ENCODE measurements around the gene LFNG. TPM values are rescaled to one million over a fixed set of nuclear protein-coding genes. Genes with fewer than 3 reads are reported as not detected.

The LFNG gene
- total RNA-seq, 1 donor from 2014 or later: 58.0 TPM

DNA sequence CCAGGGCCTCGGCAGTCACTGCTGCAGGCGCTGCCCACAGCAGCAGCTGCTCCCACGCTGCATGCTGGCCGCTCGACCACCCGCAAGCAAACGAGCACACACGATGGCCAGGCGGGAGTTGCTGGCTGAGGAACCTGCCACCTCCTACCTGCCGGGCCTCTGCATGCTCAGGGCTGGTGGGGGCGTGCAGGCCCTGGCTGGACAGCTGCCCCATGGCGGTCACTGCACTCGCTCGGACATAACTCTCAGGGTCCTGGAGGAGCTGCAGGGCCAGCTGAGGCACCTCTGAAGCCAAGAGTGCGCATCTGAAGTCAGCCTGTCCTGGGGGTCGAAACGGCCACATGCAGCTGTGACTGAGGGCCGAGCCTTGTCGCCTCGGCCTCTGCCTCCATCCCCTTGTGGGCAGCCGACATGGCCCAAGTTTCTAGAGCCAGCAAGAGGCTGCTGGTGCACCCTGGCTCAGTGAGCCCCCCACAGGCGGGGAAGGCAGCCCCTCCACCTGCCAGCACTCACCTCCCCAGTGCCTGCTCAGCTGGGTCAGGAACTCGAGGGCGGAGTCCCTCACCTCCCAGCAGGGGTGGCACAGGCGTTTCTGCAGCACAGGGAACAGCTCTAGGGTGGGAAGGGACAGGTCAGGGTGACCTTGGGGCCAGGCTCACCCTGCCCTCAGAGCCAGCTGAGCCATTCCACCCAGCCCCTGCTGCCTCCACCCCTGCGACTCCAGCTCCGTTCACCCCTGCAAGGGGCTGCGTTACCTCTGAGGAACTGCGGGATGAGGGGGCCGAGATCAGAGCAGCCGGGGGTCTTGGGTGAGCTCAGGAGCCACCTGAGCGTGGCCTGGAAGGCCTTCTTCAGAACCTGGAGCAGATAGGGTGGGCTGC, 19.7 kb downstream of the LFNG start:
- Histone ChIP-seq H3K9me3 (ENCODE audit: low read depth) (no peaks in the 10 kb centered on the region), H3K27ac (no peak overlapping the region), H3K4me1 (no peaks in the 10 kb centered on the region), H4K20me1 (ENCODE audit: low read depth) (no peaks in the 10 kb centered on the region), H3K79me2 (ENCODE audit: low read depth) (no peaks in the 10 kb centered on the region), H2AFZ (replicated peaks) (no peak overlapping the region), H3K27me3 (no peaks in the 10 kb centered on the region), H3K9ac (no peak overlapping the region), H3K36me3 (no peaks in the 10 kb centered on the region), H3K4me2 (no peak overlapping the region), H3K4me3 (no peak overlapping the region), H3F3A (ENCODE audit: low read depth) (no peaks in the 10 kb centered on the region)
- no peak overlapping the region for H3K4me3 Mint-ChIP-seq
- TF ChIP-seq EZH2 (IDR thresholded peaks at IDR 0.05): no peak
- no peak for TF ChIP-seq EZH2phosphoT487 (IDR thresholded peaks at IDR 0.05)
- TF ChIP-seq CTCF (IDR thresholded peaks at IDR 0.05): no peak
- peaks cover 3% of the 10 kb centered on the region for H3K36me3 Mint-ChIP-seq
- H3K9me3 Mint-ChIP-seq: no peaks in the 10 kb centered on the region
- H3K27ac Mint-ChIP-seq: no peak overlapping the region
- peaks cover 10% of the 10 kb centered on the region for H3K27me3 Mint-ChIP-seq (ENCODE audit: insufficient read depth, low read depth)
- H3K4me1 Mint-ChIP-seq: no peaks in the 10 kb centered on the region
- no peak for DNase-seq (ENCODE audit: low spot score)

DNA sequence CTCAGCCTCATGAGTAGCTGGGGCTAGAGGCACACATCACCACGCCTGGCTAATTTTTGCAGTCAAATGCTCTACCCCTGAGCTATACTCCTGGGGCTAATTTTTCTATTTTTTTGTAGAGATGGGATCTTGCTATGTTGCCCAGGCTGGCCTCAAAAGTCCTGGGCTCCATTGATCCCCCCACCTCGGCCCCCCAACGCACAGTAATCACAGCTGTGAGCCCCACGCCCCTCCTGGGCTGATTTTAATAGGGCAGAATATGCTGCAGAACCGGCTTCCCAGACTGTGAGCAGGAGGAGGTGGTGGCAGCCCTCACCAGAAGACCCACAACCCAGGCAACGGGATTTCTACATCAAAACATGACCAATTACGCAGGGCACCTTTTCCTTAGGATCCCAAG, 20.6 kb downstream of the LFNG start:
- Mint-ChIP-seq H3K36me3 (peaks cover 3% of the 10 kb centered on the region), H3K9me3 (no peaks in the 10 kb centered on the region), H3K4me1 (no peaks in the 10 kb centered on the region), H3K27me3 (ENCODE audit: insufficient read depth, low read depth) (peaks cover 12% of the 10 kb centered on the region), H3K4me3 (no peak overlapping the region), H3K27ac (no peak overlapping the region)
- Histone ChIP-seq H3K4me2 (no peak overlapping the region), H3K4me3 (no peak overlapping the region), H3K79me2 (ENCODE audit: low read depth) (no peaks in the 10 kb centered on the region), H3K9ac (no peak overlapping the region), H3K9me3 (ENCODE audit: low read depth) (no peaks in the 10 kb centered on the region), H4K20me1 (ENCODE audit: low read depth) (no peaks in the 10 kb centered on the region), H3K27me3 (no peaks in the 10 kb centered on the region), H2AFZ (replicated peaks) (no peak overlapping the region), H3K27ac (no peak overlapping the region), H3K4me1 (no peaks in the 10 kb centered on the region), H3F3A (ENCODE audit: low read depth) (no peaks in the 10 kb centered on the region), H3K36me3 (no peaks in the 10 kb centered on the region)
- no peak for DNase-seq (ENCODE audit: low spot score)
- no peak for TF ChIP-seq EZH2 (IDR thresholded peaks at IDR 0.05)
- no peak for TF ChIP-seq EZH2phosphoT487 (IDR thresholded peaks at IDR 0.05)
- TF ChIP-seq CTCF (IDR thresholded peaks at IDR 0.05): no peak

DNA sequence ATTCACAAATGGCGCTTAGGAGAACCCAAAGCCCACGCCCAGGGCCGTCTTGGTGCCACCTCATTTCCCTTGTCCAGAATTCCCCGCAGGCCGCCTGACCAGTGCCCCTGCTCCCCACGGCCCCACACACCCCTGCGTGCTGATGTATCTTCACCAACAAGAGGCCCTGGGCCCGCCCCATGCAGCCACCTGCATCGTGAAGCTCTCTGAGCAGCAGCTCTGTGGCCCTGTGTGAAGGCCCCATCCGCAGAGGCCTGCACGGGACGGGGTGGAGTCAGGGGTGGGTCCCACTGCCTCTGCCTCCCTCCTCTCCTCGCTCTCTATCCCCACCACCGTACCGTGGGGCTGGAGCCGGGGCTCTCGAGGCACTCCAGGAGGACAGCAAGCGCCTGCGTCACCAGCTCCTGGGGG, 21.1 kb downstream of the LFNG start:
- no peaks in the 10 kb centered on the region for H3K4me1 ChIP-seq
- no peak for TF ChIP-seq EZH2phosphoT487 (IDR thresholded peaks at IDR 0.05)
- no peak for TF ChIP-seq CTCF (IDR thresholded peaks at IDR 0.05)
- TF ChIP-seq EZH2 (IDR thresholded peaks at IDR 0.05): no peak
- H3K4me3 Mint-ChIP-seq: no peak overlapping the region
- H3K79me2 ChIP-seq (ENCODE audit: low read depth): no peaks in the 10 kb centered on the region
- no peak overlapping the region for H2AFZ ChIP-seq (replicated peaks)
- H3K27me3 ChIP-seq: no peaks in the 10 kb centered on the region
- H3K9me3 Mint-ChIP-seq: no peaks in the 10 kb centered on the region
- no peaks in the 10 kb centered on the region for H3F3A ChIP-seq (ENCODE audit: low read depth)
- no peaks in the 10 kb centered on the region for H3K9me3 ChIP-seq (ENCODE audit: low read depth)
- no peak overlapping the region for H3K27ac Mint-ChIP-seq
- no peaks in the 10 kb centered on the region for H3K36me3 ChIP-seq
- peaks cover 11% of the 10 kb centered on the region for H3K27me3 Mint-ChIP-seq (ENCODE audit: insufficient read depth, low read depth)
- H4K20me1 ChIP-seq (ENCODE audit: low read depth): no peaks in the 10 kb centered on the region
- H3K4me3 ChIP-seq: no peak overlapping the region
- H3K27ac ChIP-seq: no peak overlapping the region
- H3K36me3 Mint-ChIP-seq: peaks cover 3% of the 10 kb centered on the region
- no peak overlapping the region for H3K9ac ChIP-seq
- H3K4me1 Mint-ChIP-seq: no peaks in the 10 kb centered on the region
- DNase-seq (ENCODE audit: low spot score): no peak
- no peak overlapping the region for H3K4me2 ChIP-seq

Data from neural progenitor cell (in vitro differentiated cells).